VCaP (cell line): ENCODE results near the gene EIF5.

Experiments
- H3K27ac ChIP-seq: fragments of 450-650 bp; 2 replicates; pipeline ENCODE4 v1.5.1; 2017
- CTCF ChIP-seq: fragments of 450-650 bp; conservative IDR thresholded peaks from 2 replicates; pipeline ENCODE4 v1.5.1; 2017; ENCODE audit warnings: mild to moderate bottlenecking, moderate library complexity

The EIF5 gene

GRCh38 chr14:103330536-103330935, 3.5 kb upstream of the EIF5 start:
- TF ChIP-seq CTCF: no peak

GRCh38 chr14:103332143-103332919, 1.7 kb upstream of the EIF5 start:
- H3K27ac ChIP-seq: peak overlapping the region; percentile 99
- TF ChIP-seq CTCF: no peak

More at GRCh38 chr14:103330536-103330935, 3.5 kb upstream of the EIF5 start:
- H3K27ac ChIP-seq: no peak overlapping the region

- peak overlapping the region; percentile 99 for H3K27ac ChIP-seq
- TF ChIP-seq CTCF: no peak
Measured at GRCh38 chr14:103334644-103335622, 896 bp downstream of the EIF5 start.

GRCh38 chr14:103336191-103336590, 2.2 kb downstream of the EIF5 start:
- TF ChIP-seq CTCF: no peak
- H3K27ac ChIP-seq: peak overlapping the region; percentile 99

GRCh38 chr14:103337794-103338193, 3.8 kb downstream of the EIF5 start:
- no peak for TF ChIP-seq CTCF
- H3K27ac ChIP-seq: peak overlapping the region; percentile 99

GRCh38 chr14:103339561-103339960, 5.5 kb downstream of the EIF5 start:
- TF ChIP-seq CTCF: no peak

More at GRCh38 chr14:103339561-103339960, 5.5 kb downstream of the EIF5 start:
- no peak overlapping the region for H3K27ac ChIP-seq
